Left renal pelvis (tissue), 4 donors: ENCODE results near the gene AIRE. TPM values are rescaled to one million over a fixed set of nuclear protein-coding genes. Genes with fewer than 3 reads are reported as not detected.

Experiments used
- DNase-seq, 4 donors: peaks; one replicate each; pipeline ENCODE4 v3.0.0-alpha.2; 2013; ENCODE audit warnings: low read depth in 4 of 4, low spot score in 3 of 4
- polyA plus RNA-seq, 4 donors: library from polyadenylated mRNA; unstranded; fragments of 120-200 nt; gene quantifications; one replicate each; pipeline ENCODE4 v1.2.1, GENCODE V29; 2013; ENCODE audit not compliant: insufficient read length in 4 of 4

Gene AIRE
- polyA plus RNA-seq, 4 donors = 0.03 to 0.55 (median 0.34) TPM

DNA sequence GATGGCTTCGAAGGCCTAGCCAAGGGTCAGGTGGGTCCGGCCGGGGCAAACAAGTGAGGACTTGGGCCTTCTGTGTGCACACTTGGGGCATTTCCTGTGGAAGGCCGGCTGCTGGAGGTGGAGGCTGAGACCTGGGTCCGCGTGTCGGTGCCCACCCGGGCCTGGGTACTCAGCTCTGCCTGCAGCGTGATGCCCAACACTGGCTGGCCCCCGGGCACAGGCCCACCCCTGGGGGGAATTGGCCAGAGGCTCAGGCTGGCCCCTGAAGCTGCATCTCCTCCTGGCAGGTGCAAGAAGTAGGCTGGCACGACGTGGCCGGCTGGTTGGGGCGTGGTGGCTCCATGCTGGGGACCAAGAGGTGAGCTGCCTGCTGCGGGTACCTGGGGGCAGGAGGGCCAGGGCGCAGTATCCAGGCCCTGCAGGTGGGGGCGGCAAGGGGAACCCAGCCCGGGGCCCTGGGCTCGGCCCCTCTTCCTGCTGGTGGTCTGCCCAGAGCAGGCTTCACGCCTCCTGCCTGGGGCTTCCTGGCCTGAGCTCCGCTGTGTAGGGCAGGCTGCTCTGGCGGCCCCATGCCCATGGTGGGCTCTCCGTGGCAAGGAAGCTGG is 36.3 kb downstream of the AIRE start:
- no peak for DNase-seq

DNA sequence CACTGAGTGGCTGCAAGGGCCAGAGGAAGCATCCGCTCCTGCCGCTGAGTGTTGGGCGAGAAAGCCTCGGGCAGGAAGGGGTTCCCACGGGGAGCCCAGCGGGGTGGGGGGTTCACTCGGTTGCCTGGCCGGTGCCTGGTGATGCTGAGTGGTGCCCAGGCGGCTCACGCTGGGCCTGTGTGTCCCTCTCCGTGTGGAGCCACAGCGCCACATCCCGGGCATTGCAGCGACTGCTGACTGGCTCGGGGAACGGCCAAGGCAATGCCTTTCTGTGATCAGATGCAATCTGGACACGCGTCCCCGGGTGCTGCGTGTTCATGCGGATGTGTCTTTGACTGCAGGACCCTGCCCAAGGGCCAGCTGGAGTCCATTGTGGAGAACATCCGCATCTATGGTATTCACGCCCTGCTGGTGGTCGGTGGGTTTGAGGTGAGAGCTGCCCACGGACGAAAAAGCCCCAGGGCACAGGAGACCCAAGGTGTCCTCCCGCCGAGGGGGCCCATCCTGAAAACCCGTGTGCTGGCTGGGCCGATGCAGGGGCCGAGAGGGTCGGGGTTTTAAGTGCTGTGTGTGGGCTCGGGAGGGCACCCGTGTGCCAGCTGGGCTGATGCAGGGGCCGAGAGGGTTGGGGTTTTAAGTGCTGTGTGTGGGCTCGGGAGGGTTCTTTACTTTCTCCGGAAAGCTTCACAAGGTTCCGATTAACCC is 37.1 kb downstream of the AIRE start:
- DNase-seq = no peak

- no peak for DNase-seq
These were observed 37.9 kb downstream of the AIRE start for GRCh38 chr21:44323591-44323990.

GRCh38 chr21:44324106-44324853 is 38.6 kb downstream of the AIRE start:
- DNase-seq = no peak

GRCh38 chr21:44324854-44325107 is 39.1 kb downstream of the AIRE start:
- no peak for DNase-seq

- DNase-seq = no peak
These were observed 40.0 kb downstream of the AIRE start for GRCh38 chr21:44325386-44326271.

DNA sequence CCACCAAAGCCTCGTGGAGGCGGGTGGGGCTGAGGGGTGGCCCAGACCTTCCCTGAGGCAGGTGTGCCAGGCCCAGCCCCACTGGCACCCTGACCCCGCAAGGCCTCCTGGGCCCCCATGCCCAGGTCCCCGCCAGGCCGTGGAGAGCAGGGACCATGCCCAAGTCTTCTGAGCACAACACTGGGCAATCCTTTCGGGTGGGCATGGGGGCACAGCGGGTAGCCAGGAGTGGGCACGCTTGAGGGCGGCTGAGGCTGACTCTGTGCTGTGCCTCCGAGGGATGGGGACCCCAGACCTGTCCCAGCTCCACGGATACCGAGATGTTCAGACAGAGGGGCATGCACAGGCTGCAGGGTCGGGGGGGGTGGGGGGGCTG is 40.6 kb downstream of the AIRE start:
- DNase-seq = no peak

- no peak for DNase-seq
These were observed 41.3 kb downstream of the AIRE start for GRCh38 chr21:44326716-44327602.

DNA sequence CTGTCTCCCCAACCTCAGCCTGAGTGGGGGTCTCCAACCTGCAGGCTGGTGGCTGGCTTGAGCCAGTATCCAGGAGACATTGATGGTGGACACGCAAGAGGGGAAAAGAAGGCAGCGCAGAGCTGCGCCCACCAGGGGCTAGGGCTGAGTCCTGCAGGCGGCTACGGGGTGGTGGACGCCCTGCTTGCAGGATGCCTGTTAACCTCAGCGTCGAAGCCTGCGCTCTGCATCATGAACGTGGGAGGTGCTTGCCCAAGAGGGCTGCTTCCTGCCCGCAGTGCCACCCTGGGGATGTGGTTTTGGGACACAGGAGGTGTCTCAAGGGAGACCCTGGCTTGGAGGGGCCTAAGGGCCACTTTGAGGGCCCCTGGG is 41.9 kb downstream of the AIRE start:
- no peak for DNase-seq

GRCh38 chr21:44328242-44328895 is 42.7 kb downstream of the AIRE start:
- DNase-seq = no peak

- no peak for DNase-seq
These were observed 43.6 kb downstream of the AIRE start for GRCh38 chr21:44329086-44329889.

GRCh38 chr21:44329971-44330681 is 44.5 kb downstream of the AIRE start:
- DNase-seq = no peak

DNA sequence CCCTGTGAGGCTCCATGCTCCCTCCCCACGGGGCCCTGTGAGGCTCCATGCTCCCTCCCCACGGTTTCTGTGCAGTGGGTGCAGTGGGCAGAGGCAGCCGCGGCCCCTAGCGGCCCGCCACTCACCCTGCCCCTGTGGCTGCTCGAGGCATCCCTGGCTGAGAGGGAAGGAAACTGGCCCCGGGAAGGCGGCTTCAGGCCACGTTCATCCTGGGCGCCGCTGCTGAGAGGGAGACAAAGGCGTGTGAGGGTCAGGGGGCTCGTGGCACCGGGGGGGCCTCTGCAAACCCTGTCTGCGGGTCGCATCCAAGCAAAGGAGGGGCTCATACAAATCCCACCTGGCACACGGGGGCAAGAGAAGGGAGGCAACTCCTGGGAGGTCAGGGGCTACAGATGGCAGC is 45.0 kb downstream of the AIRE start:
- no peak for DNase-seq

- no peak for DNase-seq
These were observed 45.5 kb downstream of the AIRE start for GRCh38 chr21:44331209-44331608.

- DNase-seq = no peak
These were observed 46.1 kb downstream of the AIRE start for GRCh38 chr21:44331650-44332307.

GRCh38 chr21:44332383-44332782 is 46.7 kb downstream of the AIRE start:
- no peak for DNase-seq

GRCh38 chr21:44332965-44333364 is 47.3 kb downstream of the AIRE start:
- DNase-seq = no peak
